ENCODE data around the gene SOX13. TPM values are rescaled to one million over a fixed set of nuclear protein-coding genes. Genes with fewer than 3 reads are reported as not detected.

The SOX13 gene
- total RNA-seq, 4 donors from 2014 or later = 51.8 to 108 (median 105) TPM

- Histone ChIP-seq H3K36me3 (no peaks in the 10 kb centered on the region), H3K9me3 (no peaks in the 10 kb centered on the region), H3K27ac (no peak overlapping the region), H3K4me3 (no peak overlapping the region), H3K27me3 (peaks cover 0 to 30% of the 10 kb centered on the region in 2 donors), H3K4me1 (no peaks in the 10 kb centered on the region)
- TF ChIP-seq CTCF (IDR thresholded peaks at IDR 0.05) = no peak
- TF ChIP-seq POLR2A (IDR thresholded peaks at IDR 0.05) = no peak
- no peak for TF ChIP-seq EP300 (IDR thresholded peaks at IDR 0.05)
- no peak for DNase-seq (ENCODE audit: low spot score in 2 of 2)
- WGBS, 2 donors = 28 to 45% methylated on average over 4 of the region's 4 CpGs
These were observed 104.2 kb downstream of the SOX13 start for GRCh38 chr1:204177133-204177532.

Other genes with a start within 250 kb of the SOX13 start
- 10 to 100 TPM; 31.5 to 86.3 (median 41.8) TPM for gene SNRPE, start 211.5 kb upstream of the SOX13 start, total RNA-seq
- gene ETNK2, start 78.9 kb downstream of the SOX13 start, total RNA-seq = 10 to 100 TPM; 24.6 to 95.2 (median 67.8) TPM
- gene REN, start 93.2 kb downstream of the SOX13 start, total RNA-seq = not detected
- not detected for gene KISS1, start 123.4 kb downstream of the SOX13 start, total RNA-seq
- gene GOLT1A, start 140.9 kb downstream of the SOX13 start, total RNA-seq = not detected

Measured in tibial nerve (tissue), 4 donors.